Spleen (tissue), 11 donors: Measurements from ENCODE around the gene CTXN1. TPM values are rescaled to one million over a fixed set of nuclear protein-coding genes. Genes with fewer than 3 reads are reported as not detected.

Experiments
- DNase-seq: peaks from one replicate; pipeline ENCODE4 v3.0.0-alpha.2; 2020
- H3K27ac ChIP-seq, 8 donors: fragments of 200-600 bp; sonication (generic) in 7 of 8; 1 replicate in 4 of 8; 2 replicates in 4 of 8; pipeline versions ENCODE4 v1.5.0 to v1.8.0; 2016 to 2021; ENCODE audit warnings: inconsistent platforms in 4 of 8, mild to moderate bottlenecking in 4 of 8, moderate library complexity in 1 of 8
- H3K27me3 ChIP-seq, 7 donors: fragments of 200-600 bp; sonication (generic) in 6 of 7; replicated peaks in 1 of 7; 1 replicate in 4 of 7; 2 replicates in 3 of 7; pipeline versions ENCODE4 v1.5.0 to v1.8.0; 2016 to 2021; ENCODE audit warnings: inconsistent platforms in 3 of 7, mild to moderate bottlenecking in 1 of 7
- H3K36me3 ChIP-seq, 6 donors: fragments of 200-600 bp; sonication (generic) in 5 of 6; 1 replicate in 4 of 6; 2 replicates in 2 of 6; pipeline versions ENCODE4 v1.5.0 to v1.8.0; 2016 to 2021; ENCODE audit warnings: inconsistent platforms in 2 of 6
- H3K4me1 ChIP-seq, 6 donors: fragments of 200-600 bp; sonication (generic) in 5 of 6; 1 replicate in 3 of 6; 2 replicates in 3 of 6; pipeline versions ENCODE4 v1.5.0 to v1.8.0; 2016 to 2021; ENCODE audit warnings: inconsistent platforms in 3 of 6
- H3K4me3 ChIP-seq, 8 donors: fragments of 200-600 bp; sonication (generic) in 7 of 8; 1 replicate in 4 of 8; 2 replicates in 4 of 8; pipeline versions ENCODE4 v1.5.0 to v1.8.0; 2016 to 2021; ENCODE audit warnings: inconsistent platforms in 4 of 8, mild to moderate bottlenecking in 4 of 8, moderate library complexity in 2 of 8
- H3K9me3 ChIP-seq, 8 donors: fragments of 200-600 bp; sonication (generic) in 7 of 8; 1 replicate in 4 of 8; 2 replicates in 4 of 8; pipeline versions ENCODE4 v1.5.0 to v1.8.0; 2016 to 2021; ENCODE audit warnings: inconsistent platforms in 4 of 8
- POLR2A ChIP-seq, 3 donors: fragments of 450-650 bp; IDR thresholded peaks; one replicate each; pipeline ENCODE4 v1.5.1; 2017; ENCODE audit warnings: antibody characterized with exemption in 3 of 3, mild to moderate bottlenecking in 1 of 3
- POLR2AphosphoS5 ChIP-seq, 3 donors: sonication (generic); formaldehyde crosslinking; IDR thresholded peaks; one replicate each; pipeline ENCODE4 v1.5.1; 2017; ENCODE audit warnings: antibody characterized with exemption in 3 of 3
- whole genome bisulfite sequencing, 5 donors: extraction: QIAGEN DNeasy Blood & Tissue Kit in 3 of 5; methylation state at CpG; one replicate each; pipeline versions ENCODE4 v1.1.5 to v1.1.7; 2013 to 2018; 5-methylcytosine and 5-hydroxymethylcytosine counted together
- intact Hi-C: fragments of 100-400 bp; cut with DNase I; formaldehyde crosslinking; loops from one replicate; pipeline ENCODE4 v1.15.0; 2023; ENCODE audit warnings: low total_unique reads
- polyA plus RNA-seq, 3 donors: library from polyadenylated mRNA; stranded (reverse); fragments of 200-250 nt; gene quantifications; one replicate each; pipeline ENCODE4 v1.2.1, GENCODE V29; 2013
- total RNA-seq, 7 donors: library from RNA; depleted of rRNA in 3 of 7; stranded (reverse); fragments of >200 nt in 3 of 7; fragmentation: NEBNext Ultra II Directional in 4 of 7; extraction: Animal tissue kit (Norgen Biotek cat#: 25700) in 4 of 7; gene quantifications; one replicate each; pipeline versions ENCODE4 v1.1.0 to v1.2.1, GENCODE V29; 2016 to 2021
- TF ChIP-seq, protein P1 (sequence below), 11 experiments: fragments of 200-600 bp in 7 of 11; fragments of 450-650 bp in 4 of 11; sonication (generic) in 4 of 11; IDR thresholded peaks in 8 of 11; conservative IDR thresholded peaks in 3 of 11; 1 replicate in 7 of 11; 2 replicates in 4 of 11; pipeline versions ENCODE4 v1.4.0 to v1.8.0; 2016 to 2021; ENCODE audit warnings: antibody characterized with exemption in 11 of 11, inconsistent platforms in 4 of 11, mild to moderate bottlenecking in 1 of 11
- donor health status: healthy with polysubstance abuse.
- donor health status: DM: no; HTN: no; CAD: no; lungs with moderate emphysema.
- donor health status: DM: no; HTN: no; CAD: no.
- donor health status: Bipolar disorder and iron deficiency.
- donor health status: healthy.
- donor health status: DM: no; HTN: no; CAD: no.
- donor health status: DM: yes; HTN: yes; CAD: no.

Gene CTXN1
- total and polyA plus RNA-seq, 10 donors: 0.11 to 4.4 (median 2.0) TPM

DNA sequence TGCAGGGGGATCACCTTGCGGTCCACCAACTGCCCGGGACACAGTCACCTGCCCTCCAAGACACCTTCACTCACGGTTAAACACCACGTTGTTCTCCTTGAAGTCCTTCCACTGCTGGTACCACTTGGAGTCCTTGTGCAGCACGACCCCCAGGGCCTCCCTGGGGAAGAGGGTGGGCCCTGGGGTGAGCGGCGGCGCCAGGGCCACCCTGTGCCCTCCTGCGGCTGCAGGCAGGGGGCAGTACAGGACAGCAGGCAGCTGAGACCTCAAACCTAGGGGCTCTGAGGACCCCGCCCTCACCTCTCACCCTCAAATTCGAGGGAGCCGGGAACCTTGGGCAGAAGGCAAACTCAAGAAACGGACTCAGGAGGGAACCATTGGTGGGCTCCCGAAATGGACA lies 7.5 kb upstream of the CTXN1 start:
- H3K4me1 ChIP-seq: peaks cover 0 to 64% (median 37%) of the 10 kb centered on the region in 6 donors
- H3K27ac ChIP-seq: peak overlapping the region; percentile 32 to 85 (median 78)
- peaks cover 4 to 95% (median 79%) of the 10 kb centered on the region in 6 donors for H3K36me3 ChIP-seq
- H3K4me3 ChIP-seq: peak overlapping the region in 6 of 8 donors; percentile 0 to 56 (median 2)
- TF ChIP-seq POLR2A (IDR thresholded peaks at IDR 0.05) (no peak), POLR2AphosphoS5 (IDR thresholded peaks at IDR 0.05) (no peak)
- TF ChIP-seq, protein P1, sequence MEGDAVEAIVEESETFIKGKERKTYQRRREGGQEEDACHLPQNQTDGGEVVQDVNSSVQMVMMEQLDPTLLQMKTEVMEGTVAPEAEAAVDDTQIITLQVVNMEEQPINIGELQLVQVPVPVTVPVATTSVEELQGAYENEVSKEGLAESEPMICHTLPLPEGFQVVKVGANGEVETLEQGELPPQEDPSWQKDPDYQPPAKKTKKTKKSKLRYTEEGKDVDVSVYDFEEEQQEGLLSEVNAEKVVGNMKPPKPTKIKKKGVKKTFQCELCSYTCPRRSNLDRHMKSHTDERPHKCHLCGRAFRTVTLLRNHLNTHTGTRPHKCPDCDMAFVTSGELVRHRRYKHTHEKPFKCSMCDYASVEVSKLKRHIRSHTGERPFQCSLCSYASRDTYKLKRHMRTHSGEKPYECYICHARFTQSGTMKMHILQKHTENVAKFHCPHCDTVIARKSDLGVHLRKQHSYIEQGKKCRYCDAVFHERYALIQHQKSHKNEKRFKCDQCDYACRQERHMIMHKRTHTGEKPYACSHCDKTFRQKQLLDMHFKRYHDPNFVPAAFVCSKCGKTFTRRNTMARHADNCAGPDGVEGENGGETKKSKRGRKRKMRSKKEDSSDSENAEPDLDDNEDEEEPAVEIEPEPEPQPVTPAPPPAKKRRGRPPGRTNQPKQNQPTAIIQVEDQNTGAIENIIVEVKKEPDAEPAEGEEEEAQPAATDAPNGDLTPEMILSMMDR (IDR thresholded peaks at IDR 0.05 in 8 of 11, conservative IDR thresholded peaks at IDR 0.05 in 3 of 11): peak in 9 of 11 experiments; percentile 4 to 58 (median 39)
- DNase-seq: no peak
- 78 to 83% (median 80%) methylated on average over 8 to 14 of the region's 14 CpGs for WGBS, 5 donors
- intact Hi-C loops: no loop called here
- no peaks in the 10 kb centered on the region for H3K9me3 ChIP-seq
- no peaks in the 10 kb centered on the region for H3K27me3 ChIP-seq

DNA sequence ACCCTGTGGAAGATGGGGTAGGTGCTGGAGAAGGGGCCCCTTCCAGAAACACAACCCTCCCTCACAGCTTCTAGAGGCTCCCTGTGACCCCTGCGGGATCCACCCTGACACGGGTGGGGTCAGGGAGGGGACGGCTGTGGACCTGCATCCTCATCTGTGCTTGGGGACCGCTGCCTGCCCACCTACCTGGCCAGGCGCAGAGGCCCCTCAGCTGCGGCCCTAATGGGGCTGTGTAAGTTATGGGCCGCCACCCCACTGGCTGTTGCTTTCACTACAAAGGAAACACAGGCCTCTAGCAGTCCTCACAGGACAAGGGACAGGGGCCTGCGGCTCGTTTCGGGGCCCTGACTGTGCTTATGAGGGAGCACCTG lies 7.0 kb upstream of the CTXN1 start:
- Histone ChIP-seq H3K27me3 (no peaks in the 10 kb centered on the region), H3K4me1 (peaks cover 0 to 67% (median 39%) of the 10 kb centered on the region in 6 donors), H3K36me3 (peaks cover 4 to 90% (median 76%) of the 10 kb centered on the region in 6 donors), H3K9me3 (no peaks in the 10 kb centered on the region), H3K27ac (peak overlapping the region in 7 of 8 donors; percentile 42 to 85 (median 79)), H3K4me3 (peak overlapping the region in 4 of 8 donors; percentile 0 to 56 (median 6))
- TF ChIP-seq, protein P1 (IDR thresholded peaks at IDR 0.05 in 8 of 11, conservative IDR thresholded peaks at IDR 0.05 in 3 of 11): no peak
- TF ChIP-seq POLR2AphosphoS5 (IDR thresholded peaks at IDR 0.05) (no peak), POLR2A (IDR thresholded peaks at IDR 0.05) (no peak)
- intact Hi-C loops: no loop called here
- no peak for DNase-seq
- WGBS, 5 donors: 80 to 97% (median 89%) methylated on average over 6 to 10 of the region's 10 CpGs

DNA sequence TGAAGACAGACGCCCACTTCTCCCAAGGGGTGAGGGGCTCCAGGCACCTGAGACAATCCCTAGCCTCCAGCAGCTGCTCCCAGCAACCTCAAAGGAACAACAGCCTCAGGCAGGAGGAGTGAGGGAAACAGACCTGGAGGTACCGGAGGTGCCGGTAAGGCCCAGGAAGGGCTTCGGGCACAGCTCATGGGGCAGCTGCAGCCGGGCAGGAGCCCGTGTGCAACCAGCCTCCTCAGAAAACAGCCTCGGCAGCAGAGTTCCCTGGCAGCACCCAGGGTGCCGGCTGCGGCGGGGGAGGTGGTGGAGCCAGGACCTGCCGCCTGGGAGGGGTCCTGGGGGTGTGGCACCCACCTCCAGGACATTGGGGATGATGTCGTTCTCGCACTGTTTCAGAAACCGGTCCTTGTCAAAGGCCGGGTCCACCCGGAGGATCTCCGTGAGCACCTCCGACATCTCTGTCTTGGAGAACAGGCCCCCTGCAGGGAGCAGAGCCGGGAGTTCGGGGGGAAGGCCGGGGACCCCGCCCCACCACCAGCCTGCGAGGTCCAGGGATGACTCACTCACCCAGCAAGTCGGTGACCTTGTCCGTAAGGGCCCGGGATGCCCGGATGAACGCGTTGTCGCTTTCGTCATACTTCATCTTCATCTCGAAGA lies 6.5 kb upstream of the CTXN1 start:
- Histone ChIP-seq H3K27me3 (no peaks in the 10 kb centered on the region), H3K36me3 (peaks cover 4 to 85% (median 71%) of the 10 kb centered on the region in 6 donors), H3K27ac (peak overlapping the region in 7 of 8 donors; percentile 46 to 85 (median 79)), H3K9me3 (no peaks in the 10 kb centered on the region), H3K4me3 (peak overlapping the region in 2 of 8 donors; percentile 0 to 56), H3K4me1 (peaks cover 0 to 72% (median 42%) of the 10 kb centered on the region in 6 donors)
- intact Hi-C loops: no loop called here
- DNase-seq: no peak
- TF ChIP-seq POLR2A (IDR thresholded peaks at IDR 0.05) (no peak), POLR2AphosphoS5 (IDR thresholded peaks at IDR 0.05) (no peak)
- TF ChIP-seq, protein P1 (IDR thresholded peaks at IDR 0.05 in 8 of 11, conservative IDR thresholded peaks at IDR 0.05 in 3 of 11): no peak
- WGBS, 5 donors: 79 to 92% (median 86%) methylated on average over 21 to 32 of the region's 32 CpGs
